H9 (cell line): ENCODE results near the gene APPL1. TPM values are rescaled to one million over a fixed set of nuclear protein-coding genes. Genes with fewer than 3 reads are reported as not detected.

ENCODE experiments used
- DNase-seq: peaks from one replicate; pipeline ENCODE4 v3.0.0-alpha.2; 2017
- H2AFZ ChIP-seq: one replicate; pipeline ENCODE4 v1.6.1; 2013; ENCODE audit warnings: mild to moderate bottlenecking, low read length, control low read depth, moderate library complexity
- H2AK5ac ChIP-seq: 2 replicates; pipeline ENCODE4 v1.6.1; 2013; ENCODE audit warnings: low read length, control low read depth, mixed read lengths; ENCODE audit not compliant: insufficient read length
- H2BK120ac ChIP-seq: one replicate; pipeline ENCODE4 v1.6.1; 2013; ENCODE audit warnings: low read depth, mild to moderate bottlenecking, low read length, control low read depth, inconsistent platforms; ENCODE audit not compliant: poor library complexity, severe bottlenecking
- H2BK12ac ChIP-seq: 2 replicates; pipeline ENCODE4 v1.6.1; 2013; ENCODE audit warnings: low read length, control low read depth, mixed read lengths, low read depth; ENCODE audit not compliant: insufficient read length
- H2BK15ac ChIP-seq: 2 replicates; pipeline ENCODE4 v1.6.1; 2013; ENCODE audit warnings: low read depth, low read length, control low read depth
- H2BK20ac ChIP-seq: one replicate; pipeline ENCODE4 v1.6.1; 2013; ENCODE audit warnings: low read depth, mild to moderate bottlenecking, low read length, control low read depth, inconsistent platforms; ENCODE audit not compliant: poor library complexity, severe bottlenecking
- H2BK5ac ChIP-seq: 2 replicates; pipeline ENCODE4 v1.6.1; 2013; ENCODE audit warnings: low read length, control low read depth, mixed read lengths; ENCODE audit not compliant: insufficient read length
- H3K14ac ChIP-seq: 2 replicates; pipeline ENCODE4 v1.6.1; 2013; ENCODE audit warnings: low read length, control low read depth; ENCODE audit not compliant: insufficient read depth
- H3K18ac ChIP-seq: 2 replicates; pipeline ENCODE4 v1.6.1; 2013; ENCODE audit warnings: low read depth, mild to moderate bottlenecking, mixed read lengths, low read length, control low read depth; ENCODE audit not compliant: insufficient read length
- H3K23ac ChIP-seq: 2 replicates; pipeline ENCODE4 v1.6.1; 2013; ENCODE audit warnings: low read length, control low read depth, mixed read lengths, low read depth; ENCODE audit not compliant: insufficient read length
- H3K23me2 ChIP-seq: 2 replicates; pipeline ENCODE4 v1.6.1; 2013; ENCODE audit warnings: low read depth, mild to moderate bottlenecking, mixed read lengths, low read length, control low read depth; ENCODE audit not compliant: insufficient read length, poor library complexity, severe bottlenecking
- H3K27ac ChIP-seq: 2 replicates; pipeline ENCODE4 v1.5.1; 2013; ENCODE audit warnings: low read length, control low read depth, mixed read lengths, low read depth; ENCODE audit not compliant: insufficient read length
- H3K27me3 ChIP-seq: 2 replicates; pipeline ENCODE4 v1.6.1; 2013; ENCODE audit warnings: low read length, control low read depth, inconsistent platforms; ENCODE audit not compliant: insufficient read depth
- H3K4ac ChIP-seq: 2 replicates; pipeline ENCODE4 v1.6.1; 2013; ENCODE audit warnings: low read depth, mild to moderate bottlenecking, control low read depth, inconsistent platforms, low read length, moderate library complexity
- H3K4me1 ChIP-seq: 2 replicates; pipeline ENCODE4 v1.6.1; 2013; ENCODE audit warnings: low read length, control low read depth, inconsistent platforms; ENCODE audit not compliant: insufficient read depth
- H3K4me2 ChIP-seq: 2 replicates; pipeline ENCODE4 v1.6.1; 2013; ENCODE audit warnings: low read length, control low read depth, mixed read lengths; ENCODE audit not compliant: insufficient read length, insufficient read depth
- H3K56ac ChIP-seq: 2 replicates; pipeline ENCODE4 v1.6.1; 2013; ENCODE audit warnings: low read depth, mild to moderate bottlenecking, mixed read lengths, low read length, control low read depth; ENCODE audit not compliant: insufficient read length
- H3K79me1 ChIP-seq: 2 replicates; pipeline ENCODE4 v1.6.1; 2013; ENCODE audit warnings: low read depth, mild to moderate bottlenecking, moderate library complexity, low read length, control low read depth, inconsistent platforms; ENCODE audit not compliant: insufficient read depth, poor library complexity, severe bottlenecking
- H3K79me2 ChIP-seq: 2 replicates; pipeline ENCODE4 v1.6.1; 2013; ENCODE audit warnings: low read length, control low read depth, inconsistent platforms; ENCODE audit not compliant: insufficient read depth
- H3K9ac ChIP-seq: 2 replicates; pipeline ENCODE4 v1.6.1; 2013; ENCODE audit warnings: low read length, control low read depth, mixed read lengths; ENCODE audit not compliant: insufficient read length; ENCODE audit errors: extremely low read depth
- H3K9me3 ChIP-seq: one replicate; pipeline ENCODE4 v1.6.1; 2013; ENCODE audit warnings: low read depth, low read length, inconsistent platforms; ENCODE audit not compliant: control insufficient read depth
- H3T11ph ChIP-seq: one replicate; pipeline ENCODE4 v1.6.1; 2013; ENCODE audit warnings: mild to moderate bottlenecking, low read length, control low read depth, inconsistent platforms
- H4K20me1 ChIP-seq: one replicate; pipeline ENCODE4 v1.6.1; 2013; ENCODE audit not compliant: control insufficient read depth, insufficient read length, insufficient read depth
- H4K5ac ChIP-seq: 2 replicates; pipeline ENCODE4 v1.6.1; 2013; ENCODE audit warnings: low read depth, mild to moderate bottlenecking, mixed read lengths, low read length, control low read depth; ENCODE audit not compliant: insufficient read length
- H4K8ac ChIP-seq: replicated peaks from 2 replicates; pipeline ENCODE4 v1.6.1; 2013; ENCODE audit warnings: low read length, control low read depth, mixed read lengths, low read depth; ENCODE audit not compliant: insufficient read length
- H4K91ac ChIP-seq: 2 replicates; pipeline ENCODE4 v1.6.1; 2013; ENCODE audit warnings: low read depth, mild to moderate bottlenecking, moderate library complexity, mixed read lengths, low read length, control low read depth; ENCODE audit not compliant: insufficient read length
- H3K27ac Mint-ChIP-seq, 3 experiments: 2 replicates in 2 of 3; 3 replicates in 1 of 3; pipeline ENCODE4 v1.8.0; 2020 to 2021; ENCODE audit warnings: mixed read lengths in 3 of 3, mild to moderate bottlenecking in 1 of 3, moderate library complexity in 1 of 3
- H3K27me3 Mint-ChIP-seq: 2 replicates; pipeline ENCODE4 v1.8.0; 2021; ENCODE audit warnings: low read depth, mild to moderate bottlenecking, moderate library complexity, mixed read lengths
- H3K36me3 Mint-ChIP-seq, 3 experiments: 2 replicates in 2 of 3; 3 replicates in 1 of 3; pipeline ENCODE4 v1.8.0; 2020 to 2021; ENCODE audit warnings: low read depth in 3 of 3, mixed read lengths in 3 of 3; ENCODE audit not compliant: insufficient read depth in 1 of 3
- H3K4me1 Mint-ChIP-seq, 2 experiments: 2 replicates each; pipeline ENCODE4 v1.8.0; 2020; ENCODE audit warnings: mixed read lengths in 2 of 2
- H3K4me3 Mint-ChIP-seq, 2 experiments: 2 replicates in 1 of 2; 3 replicates in 1 of 2; pipeline ENCODE4 v1.8.0; 2020 to 2021; ENCODE audit warnings: mild to moderate bottlenecking in 2 of 2, mixed read lengths in 2 of 2, moderate library complexity in 1 of 2
- H3K9me3 Mint-ChIP-seq, 2 experiments: 2 replicates in 1 of 2; 3 replicates in 1 of 2; pipeline ENCODE4 v1.8.0; 2020; ENCODE audit warnings: mild to moderate bottlenecking in 2 of 2, mixed read lengths in 2 of 2, moderate library complexity in 1 of 2
- CTCF ChIP-seq: fragments of 200-600 bp; sonication (generic); conservative IDR thresholded peaks from 3 replicates; pipeline ENCODE4 v1.8.0; 2021; ENCODE audit warnings: antibody characterized with exemption, mild to moderate bottlenecking
- WGBS: extraction: QIAGEN DNeasy Blood & Tissue Kit; methylation state at CpG from one replicate; pipeline ENCODE4 v1.1.7; 2013; ENCODE audit warnings: missing lambda C conversion rate, low lambda C conversion rate, mixed read lengths; ENCODE audit not compliant: insufficient read length; ENCODE audit errors: extremely low coverage; 5-methylcytosine and 5-hydroxymethylcytosine counted together
- total RNA-seq: library from RNA; stranded (reverse); gene quantifications from 2 replicates; pipeline ENCODE4 v1.2.1, GENCODE V29; 2021

The APPL1 gene
- total RNA-seq, 1 experiment from 2014 or later, result 34.4 TPM

GRCh38 chr3:57224856-57225255 lies 2.7 kb upstream of the APPL1 start:
- no peak overlapping the region for H2BK5ac ChIP-seq
- no CpG with 5 or more reads among the region's 4 CpGs for WGBS
- no peak overlapping the region for H2BK12ac ChIP-seq
- no peak overlapping the region for H2BK20ac ChIP-seq
- no peak overlapping the region for H3K18ac ChIP-seq
- no peak overlapping the region for H2BK120ac ChIP-seq
- no peak for TF ChIP-seq CTCF
- no peaks in the 10 kb centered on the region for H3K79me1 ChIP-seq
- no peaks in the 10 kb centered on the region for H3K4me1 ChIP-seq
- Mint-ChIP-seq H3K27me3 (peaks cover 6% of the 10 kb centered on the region), H3K27ac (no peak overlapping the region), H3K4me3 (no peak overlapping the region), H3K36me3 (no peaks in the 10 kb centered on the region), H3K4me1 (peaks cover 18% of the 10 kb centered on the region in 2 experiments), H3K9me3 (no peaks in the 10 kb centered on the region)
- no peaks in the 10 kb centered on the region; the same call in 1 of the 2 replicates for H3K79me2 ChIP-seq
- no peak overlapping the region for H3K4me2 ChIP-seq
- H3K27ac ChIP-seq, result no peak overlapping the region
- no peak overlapping the region for H3K14ac ChIP-seq
- no peak overlapping the region for H3K9ac ChIP-seq
- H2AK5ac ChIP-seq, result no peak overlapping the region
- no peak overlapping the region for H4K91ac ChIP-seq
- no peaks in the 10 kb centered on the region for H4K20me1 ChIP-seq
- no peak overlapping the region for H2AFZ ChIP-seq
- H3K56ac ChIP-seq, result no peak overlapping the region
- H2BK15ac ChIP-seq, result no peak overlapping the region
- H3K4ac ChIP-seq, result no peak overlapping the region
- H3K9me3 ChIP-seq, result no peaks in the 10 kb centered on the region
- no peak overlapping the region for H4K8ac ChIP-seq
- no peak overlapping the region for H3T11ph ChIP-seq
- no peak overlapping the region for H3K23ac ChIP-seq
- H4K5ac ChIP-seq, result no peak overlapping the region
- DNase-seq, result no peak
- H3K23me2 ChIP-seq, result peaks cover 9% of the 10 kb centered on the region
- peaks cover 2% of the 10 kb centered on the region; the same call in 1 of the 2 replicates for H3K27me3 ChIP-seq
